Neuronal stem cell (in vitro differentiated cells): ENCODE results near the gene ZNF569.

ENCODE experiments used
- DNase-seq: peaks from one replicate; pipeline ENCODE4 v3.0.0-alpha.2; 2013; ENCODE audit warnings: low spot score
- H2AFZ ChIP-seq: one replicate; pipeline ENCODE4 v1.6.1; 2013; ENCODE audit warnings: mild to moderate bottlenecking, low read length, inconsistent platforms
- H2AK5ac ChIP-seq: 2 replicates; pipeline ENCODE4 v1.6.1; 2013; ENCODE audit warnings: low read depth, mild to moderate bottlenecking, inconsistent platforms, low read length, moderate library complexity, mixed read lengths
- H2BK120ac ChIP-seq: 2 replicates; pipeline ENCODE4 v1.6.1; 2013; ENCODE audit warnings: low read depth, mild to moderate bottlenecking, inconsistent platforms, low read length, moderate library complexity, mixed read lengths
- H2BK12ac ChIP-seq: one replicate; pipeline ENCODE4 v1.6.1; 2013; ENCODE audit warnings: low read length, inconsistent platforms
- H2BK15ac ChIP-seq: 2 replicates; pipeline ENCODE4 v1.6.1; 2013; ENCODE audit warnings: mild to moderate bottlenecking, low read length, inconsistent platforms, mixed read lengths
- H2BK5ac ChIP-seq: one replicate; pipeline ENCODE4 v1.6.1; 2013; ENCODE audit warnings: inconsistent platforms, mild to moderate bottlenecking, low read length, moderate library complexity
- H3K14ac ChIP-seq: one replicate; pipeline ENCODE4 v1.6.1; 2013; ENCODE audit warnings: low read length, inconsistent platforms
- H3K18ac ChIP-seq: 2 replicates; pipeline ENCODE4 v1.6.1; 2013; ENCODE audit warnings: low read length, inconsistent platforms
- H3K23ac ChIP-seq: 2 replicates; pipeline ENCODE4 v1.6.1; 2013; ENCODE audit warnings: low read depth, mild to moderate bottlenecking, mixed read lengths, low read length, inconsistent platforms; ENCODE audit not compliant: poor library complexity
- H3K27ac ChIP-seq: replicated peaks from 3 replicates; pipeline ENCODE4 v1.5.1; 2013; ENCODE audit warnings: low read length, inconsistent platforms
- H3K27me3 ChIP-seq, 3 experiments: 2 replicates each; pipeline ENCODE4 v1.6.1; 2013; ENCODE audit warnings: low read length in 3 of 3, mild to moderate bottlenecking in 2 of 3, inconsistent platforms in 1 of 3, low read depth in 1 of 3, mixed read lengths in 1 of 3, moderate library complexity in 1 of 3; ENCODE audit not compliant: control insufficient read depth in 3 of 3, insufficient read depth in 3 of 3
- H3K36me3 ChIP-seq, 2 donors: replicated peaks in 1 of 2; 2 replicates each; pipeline ENCODE4 v1.6.1; 2013; ENCODE audit warnings: low read length in 2 of 2; ENCODE audit not compliant: control insufficient read depth in 2 of 2, insufficient read depth in 2 of 2
- H3K4ac ChIP-seq: 2 replicates; pipeline ENCODE4 v1.6.1; 2013; ENCODE audit warnings: inconsistent platforms, mild to moderate bottlenecking, low read length, moderate library complexity
- H3K4me1 ChIP-seq, 2 donors: 1 replicate in 1 of 2; 2 replicates in 1 of 2; pipeline ENCODE4 v1.6.1; 2013; ENCODE audit warnings: low read length in 2 of 2, low read depth in 1 of 2; ENCODE audit not compliant: control insufficient read depth in 2 of 2, insufficient read depth in 1 of 2
- H3K4me2 ChIP-seq: one replicate; pipeline ENCODE4 v1.6.1; 2013; ENCODE audit warnings: mild to moderate bottlenecking, low read length, inconsistent platforms; ENCODE audit not compliant: insufficient read depth, poor library complexity, severe bottlenecking
- H3K4me3 ChIP-seq, 2 donors: 2 replicates each; pipeline ENCODE4 v1.5.1; 2013; ENCODE audit warnings: low read length in 2 of 2, mild to moderate bottlenecking in 2 of 2, inconsistent platforms in 1 of 2, moderate library complexity in 1 of 2
- H3K79me1 ChIP-seq: one replicate; pipeline ENCODE4 v1.6.1; 2013; ENCODE audit warnings: low read depth, mild to moderate bottlenecking, inconsistent platforms, low read length, moderate library complexity
- H3K9ac ChIP-seq: one replicate; pipeline ENCODE4 v1.6.1; 2013; ENCODE audit warnings: mild to moderate bottlenecking, low read depth, low read length, inconsistent platforms; ENCODE audit not compliant: poor library complexity
- H3K9me3 ChIP-seq, 2 donors: replicated peaks in 1 of 2; 2 replicates each; pipeline versions ENCODE3 to v1.6.1; 2013; ENCODE audit warnings: low read length in 2 of 2, mild to moderate bottlenecking in 2 of 2, inconsistent platforms in 1 of 2, low read depth in 1 of 2, mixed read lengths in 1 of 2, moderate library complexity in 1 of 2; ENCODE audit not compliant: control insufficient read depth in 2 of 2, insufficient read depth in 1 of 2
- H4K8ac ChIP-seq: one replicate; pipeline ENCODE4 v1.6.1; 2013; ENCODE audit warnings: low read depth, mild to moderate bottlenecking, inconsistent platforms, low read length, moderate library complexity
- H4K91ac ChIP-seq: one replicate; pipeline ENCODE4 v1.6.1; 2013; ENCODE audit warnings: low read length, low read depth, mild to moderate bottlenecking, inconsistent platforms; ENCODE audit not compliant: poor library complexity
- WGBS, 2 donors: extraction: QIAGEN DNeasy Blood & Tissue Kit; methylation state at CpG; one replicate each; pipeline ENCODE4 v1.1.7; 2013; ENCODE audit warnings: missing lambda C conversion rate in 2 of 2, mixed read lengths in 1 of 2; ENCODE audit not compliant: insufficient read length in 2 of 2, insufficient replicate concordance in 1 of 2; ENCODE audit errors: extremely low coverage in 2 of 2; 5-methylcytosine and 5-hydroxymethylcytosine counted together

The ZNF569 gene

GRCh38 chr19:37507167-37507464, 39.9 kb upstream of the ZNF569 start:
- Histone ChIP-seq H3K27me3 (no peaks in the 10 kb centered on the region), H2BK120ac (no peak overlapping the region), H3K14ac (no peak overlapping the region), H3K4ac (no peak overlapping the region), H3K9me3 (peaks cover 4 to 52% of the 10 kb centered on the region in 2 donors), H3K4me1 (peaks cover 0 to 5% of the 10 kb centered on the region in 2 donors), H4K91ac (no peak overlapping the region), H3K4me3 (peak overlapping the region; percentile 59 to 87), H3K79me1 (no peaks in the 10 kb centered on the region), H3K36me3 (peaks cover 8 to 40% of the 10 kb centered on the region in 2 donors), H2BK12ac (no peak overlapping the region), H3K27ac (no peak overlapping the region), H3K18ac (no peak overlapping the region), H3K4me2 (peak overlapping the region; percentile 64), H2BK5ac (no peak overlapping the region), H3K23ac (no peak overlapping the region), H3K9ac (peak overlapping the region; percentile 85), H2BK15ac (no peak overlapping the region), H4K8ac (no peak overlapping the region), H2AFZ (peak overlapping the region; percentile 91), H2AK5ac (no peak overlapping the region)
- no CpG with 5 or more reads among the region's 9 CpGs for WGBS, 2 donors
- DNase-seq, result no peak

GRCh38 chr19:37506387-37507166, 39.3 kb upstream of the ZNF569 start, which contains the start of gene ZNF793:
Gene ZNF793 (plus strand): TSS chr19:37506939. CDS start chr19:37523440, 16,501 bp downstream.
- Histone ChIP-seq H3K27me3 (no peaks in the 10 kb centered on the region), H2AFZ (peak within 1 kb of the TSS; percentile 91), H3K9me3 (peaks cover 4 to 52% of the 10 kb centered on the region in 2 donors), H3K4me1 (peaks cover 0 to 5% of the 10 kb centered on the region in 2 donors), H2BK5ac (peak within 1 kb of the TSS; percentile 25), H2BK12ac (no peak within 1 kb of the TSS), H2AK5ac (no peak within 1 kb of the TSS), H4K8ac (no peak within 1 kb of the TSS), H3K27ac (peak within 1 kb of the TSS; percentile 88), H3K4me3 (peak within 1 kb of the TSS; percentile 59 to 87), H3K79me1 (no peaks in the 10 kb centered on the region), H3K18ac (peak within 1 kb of the TSS; percentile 88), H2BK15ac (no peak within 1 kb of the TSS), H3K36me3 (peaks cover 4 to 36% of the 10 kb centered on the region in 2 donors), H2BK120ac (no peak within 1 kb of the TSS), H3K9ac (peak within 1 kb of the TSS; percentile 85), H3K4me2 (peak within 1 kb of the TSS; percentile 64), H3K23ac (no peak within 1 kb of the TSS), H3K14ac (no peak within 1 kb of the TSS), H4K91ac (no peak within 1 kb of the TSS), H3K4ac (no peak within 1 kb of the TSS)
- no CpG with 5 or more reads among the region's 40 CpGs for WGBS, 2 donors
- DNase-seq, result peak; percentile 74

GRCh38 chr19:37505958-37506386, 38.7 kb upstream of the ZNF569 start:
- Histone ChIP-seq H3K9me3 (peaks cover 6 to 52% of the 10 kb centered on the region in 2 donors), H3K27ac (peak overlapping the region; percentile 88), H3K14ac (no peak overlapping the region), H2AFZ (peak overlapping the region; percentile 91), H2BK120ac (no peak overlapping the region), H3K79me1 (no peaks in the 10 kb centered on the region), H2BK12ac (no peak overlapping the region), H3K27me3 (no peaks in the 10 kb centered on the region), H3K9ac (peak overlapping the region; percentile 52), H4K91ac (no peak overlapping the region), H2BK5ac (peak overlapping the region; percentile 25), H3K18ac (peak overlapping the region; percentile 84), H4K8ac (no peak overlapping the region), H3K4me3 (peak overlapping the region; percentile 59 to 87), H3K36me3 (peaks cover 1 to 30% of the 10 kb centered on the region in 2 donors), H2AK5ac (no peak overlapping the region), H3K4me2 (peak overlapping the region; percentile 64), H3K4me1 (peaks cover 0 to 5% of the 10 kb centered on the region in 2 donors), H2BK15ac (no peak overlapping the region), H3K23ac (no peak overlapping the region), H3K4ac (no peak overlapping the region)
- WGBS, 2 donors, result no CpG with 5 or more reads among the region's 12 CpGs
- DNase-seq, result no peak

- no peak overlapping the region for H2BK120ac ChIP-seq
- no peak overlapping the region for H2BK12ac ChIP-seq
- H3K4me3 ChIP-seq, result no peak overlapping the region
- H3K14ac ChIP-seq, result no peak overlapping the region
- no peak overlapping the region for H2AK5ac ChIP-seq
- DNase-seq, result no peak
- H3K79me1 ChIP-seq, result no peaks in the 10 kb centered on the region
- no peak overlapping the region for H3K4me2 ChIP-seq
- H3K9me3 ChIP-seq, result peaks cover 7 to 36% of the 10 kb centered on the region in 2 donors
- no peak overlapping the region for H2AFZ ChIP-seq
- H3K4ac ChIP-seq, result no peak overlapping the region
- H4K91ac ChIP-seq, result no peak overlapping the region
- no peak overlapping the region for H3K9ac ChIP-seq
- no peaks in the 10 kb centered on the region for H3K27me3 ChIP-seq
- H3K27ac ChIP-seq, result no peak overlapping the region
- no peak overlapping the region for H3K23ac ChIP-seq
- H3K36me3 ChIP-seq, result no peaks in the 10 kb centered on the region
- H2BK15ac ChIP-seq, result no peak overlapping the region
- H4K8ac ChIP-seq, result no peak overlapping the region
- H3K18ac ChIP-seq, result no peak overlapping the region
- no CpG with 5 or more reads among the region's 3 CpGs for WGBS, 2 donors
- H3K4me1 ChIP-seq, result no peaks in the 10 kb centered on the region
- H2BK5ac ChIP-seq, result no peak overlapping the region
Observed at GRCh38 chr19:37492213-37492612, 25.0 kb upstream of the ZNF569 start.
